IPS DF 6.9 (cell line): ENCODE measurements around the gene ISG15.
A peak's percentile ranks its signal among the peaks of the same experiment; 100 is the strongest.

Source experiments
- DNase-seq: peaks from one replicate; pipeline ENCODE4 v3.0.0-alpha.2; 2013; ENCODE audit warnings: low read depth, low spot score
- H3K27ac ChIP-seq: one replicate; pipeline ENCODE4 v1.5.1; 2013; ENCODE audit warnings: low read length, control low read depth
- H3K27me3 ChIP-seq: 2 replicates; pipeline ENCODE4 v1.6.1; 2013; ENCODE audit warnings: mild to moderate bottlenecking, low read length; ENCODE audit not compliant: control insufficient read depth, insufficient read depth
- H3K36me3 ChIP-seq: 2 replicates; pipeline ENCODE4 v1.6.1; 2013; ENCODE audit warnings: low read length; ENCODE audit not compliant: control insufficient read depth, insufficient read depth
- H3K4me1 ChIP-seq: 2 replicates; pipeline ENCODE4 v1.6.1; 2013; ENCODE audit warnings: low read length; ENCODE audit not compliant: control insufficient read depth, insufficient read depth
- H3K4me3 ChIP-seq: 2 replicates; pipeline ENCODE4 v1.5.1; 2013; ENCODE audit warnings: mild to moderate bottlenecking, low read length
- H3K9me3 ChIP-seq: 2 replicates; pipeline ENCODE4 v1.6.1; 2013; ENCODE audit warnings: low read length, inconsistent platforms; ENCODE audit not compliant: control insufficient read depth, insufficient read depth
- whole genome bisulfite sequencing: extraction: QIAGEN DNeasy Blood & Tissue Kit; methylation state at CpG from one replicate; pipeline ENCODE4 v1.1.7; 2013; ENCODE audit warnings: mixed read lengths, missing lambda C conversion rate; ENCODE audit not compliant: insufficient read length, insufficient coverage; 5-methylcytosine and 5-hydroxymethylcytosine counted together

The ISG15 gene

DNA sequence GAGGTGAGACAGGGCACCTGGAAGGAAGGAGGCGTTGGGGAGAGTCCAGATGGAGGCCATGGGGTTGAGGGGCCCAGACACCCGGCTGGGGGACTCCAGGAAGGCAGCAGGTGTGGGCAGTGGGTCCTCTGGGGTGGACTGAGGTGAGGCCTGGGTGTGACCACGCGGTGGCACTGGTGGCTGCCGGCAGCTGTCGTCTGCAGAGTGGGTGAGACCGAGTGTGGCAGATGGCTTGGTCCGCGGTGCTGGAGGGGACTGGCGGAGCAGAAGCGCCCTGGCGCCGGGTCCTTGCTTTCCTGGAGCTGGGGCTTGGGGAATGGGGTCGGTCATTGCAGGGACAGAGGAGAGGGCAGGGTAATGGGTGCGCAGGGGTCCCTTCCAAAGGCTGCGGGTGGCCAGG is 19.1 kb downstream of the ISG15 start:
- Histone ChIP-seq H3K27ac (no peak overlapping the region), H3K4me1 (peaks cover 8% of the 10 kb centered on the region), H3K27me3 (no peaks in the 10 kb centered on the region), H3K36me3 (peaks cover 9% of the 10 kb centered on the region; the same call in 1 of the 2 replicates), H3K4me3 (peak overlapping the region; percentile 12; the same call in 1 of the 2 replicates), H3K9me3 (no peaks in the 10 kb centered on the region)
- no CpG with 5 or more reads among the region's 16 CpGs for WGBS
- DNase-seq: no peak

DNA sequence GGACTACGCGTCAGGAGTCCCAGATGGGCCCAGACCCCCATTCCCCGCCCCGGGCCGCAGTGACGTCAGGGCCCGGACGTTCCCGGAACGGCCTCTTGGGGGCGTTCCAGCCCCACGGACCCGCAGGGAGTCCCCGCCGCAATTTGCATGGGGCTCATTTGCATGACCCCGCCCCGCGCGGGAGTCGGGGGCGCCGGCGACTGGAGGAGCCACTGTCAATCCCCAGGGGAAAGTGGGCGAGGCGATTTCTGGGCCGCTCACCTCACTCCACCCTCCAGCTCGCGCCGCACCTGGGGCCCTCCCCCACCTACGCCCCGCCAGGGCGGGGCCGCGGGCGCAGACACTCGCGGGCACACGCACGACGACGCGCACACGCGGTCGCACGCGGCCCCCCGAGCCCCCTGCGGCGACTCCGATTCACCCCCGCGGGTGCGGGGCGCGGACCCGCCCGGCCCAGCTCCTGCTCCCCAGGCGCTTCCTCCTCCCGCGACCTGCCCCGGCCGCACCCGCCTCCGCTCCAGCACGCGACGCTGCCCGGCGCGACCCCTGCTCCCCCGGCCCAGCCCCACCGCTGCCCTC is 19.8 kb downstream of the ISG15 start:
- Histone ChIP-seq H3K27ac (no peak overlapping the region), H3K4me3 (peak overlapping the region; percentile 58; the same call in 1 of the 2 replicates), H3K36me3 (peaks cover 5% of the 10 kb centered on the region; the same call in 1 of the 2 replicates), H3K4me1 (peaks cover 8% of the 10 kb centered on the region), H3K9me3 (no peaks in the 10 kb centered on the region), H3K27me3 (no peaks in the 10 kb centered on the region)
- no CpG with 5 or more reads among the region's 73 CpGs for WGBS
- peak; percentile 87 for DNase-seq

DNA sequence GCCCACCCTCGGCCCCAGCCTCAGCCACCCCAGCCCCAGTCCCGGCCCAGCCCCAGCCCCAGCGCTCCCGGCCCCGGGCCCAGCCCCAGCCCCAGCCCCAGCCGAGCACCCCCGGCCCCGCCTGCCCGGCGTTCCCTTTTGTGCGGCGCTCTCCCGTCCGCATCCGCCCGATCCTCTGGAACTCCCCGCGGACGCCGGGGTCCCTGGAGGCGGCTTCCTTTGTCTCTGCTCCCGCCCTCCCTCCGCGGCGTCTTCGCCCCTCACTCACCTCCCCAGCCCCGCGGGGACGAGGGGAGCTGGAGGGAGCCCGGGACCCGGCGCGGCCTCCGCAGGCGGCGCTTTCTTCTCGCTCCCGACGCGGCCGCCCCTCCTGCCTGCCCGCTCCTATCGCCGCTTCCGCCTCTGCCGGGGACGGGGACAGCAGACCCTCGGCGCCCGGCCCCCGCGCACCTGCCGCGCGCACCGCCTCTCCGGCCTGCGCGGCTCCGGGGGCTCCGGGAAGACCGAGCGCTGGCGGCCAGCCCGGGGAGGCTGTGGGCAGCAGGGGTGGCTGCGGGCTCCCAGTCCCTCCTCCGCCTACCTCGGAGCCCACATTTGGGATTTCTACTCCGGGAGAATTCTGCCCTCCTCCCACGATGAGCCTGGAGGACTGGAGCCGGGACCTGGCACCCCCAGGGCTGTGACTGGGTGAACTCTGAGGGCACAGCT is 20.6 kb downstream of the ISG15 start:
- Histone ChIP-seq H3K36me3 (peaks cover 5% of the 10 kb centered on the region; the same call in 1 of the 2 replicates), H3K27me3 (no peaks in the 10 kb centered on the region), H3K27ac (no peak overlapping the region), H3K9me3 (no peaks in the 10 kb centered on the region), H3K4me3 (peak overlapping the region; percentile 58; the same call in 1 of the 2 replicates), H3K4me1 (peaks cover 8% of the 10 kb centered on the region)
- DNase-seq: no peak
- no CpG with 5 or more reads among the region's 71 CpGs for WGBS

DNA sequence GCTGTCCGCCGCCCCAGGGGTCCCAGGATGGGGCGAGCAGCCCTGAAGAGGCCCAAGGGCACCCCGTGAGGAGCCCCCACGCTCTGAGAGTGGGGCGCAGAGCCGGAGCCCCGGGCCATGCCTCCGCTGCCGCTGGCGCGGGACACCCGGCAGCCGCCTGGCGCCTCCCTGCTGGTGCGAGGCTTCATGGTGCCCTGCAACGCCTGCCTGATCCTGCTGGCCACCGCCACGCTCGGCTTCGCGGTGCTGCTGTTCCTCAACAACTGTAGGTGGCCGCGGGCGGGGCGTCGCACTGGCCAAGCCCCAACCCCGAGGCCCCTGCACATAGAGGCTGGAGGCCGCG is 21.1 kb downstream of the ISG15 start:
- H3K27ac ChIP-seq: no peak overlapping the region
- H3K4me3 ChIP-seq: peak overlapping the region; percentile 58; the same call in 1 of the 2 replicates
- peaks cover 8% of the 10 kb centered on the region for H3K4me1 ChIP-seq
- H3K36me3 ChIP-seq: peaks cover 5% of the 10 kb centered on the region; the same call in 1 of the 2 replicates
- no peak for DNase-seq
- no peaks in the 10 kb centered on the region for H3K9me3 ChIP-seq
- H3K27me3 ChIP-seq: no peaks in the 10 kb centered on the region
- no CpG with 5 or more reads among the region's 30 CpGs for WGBS

DNA sequence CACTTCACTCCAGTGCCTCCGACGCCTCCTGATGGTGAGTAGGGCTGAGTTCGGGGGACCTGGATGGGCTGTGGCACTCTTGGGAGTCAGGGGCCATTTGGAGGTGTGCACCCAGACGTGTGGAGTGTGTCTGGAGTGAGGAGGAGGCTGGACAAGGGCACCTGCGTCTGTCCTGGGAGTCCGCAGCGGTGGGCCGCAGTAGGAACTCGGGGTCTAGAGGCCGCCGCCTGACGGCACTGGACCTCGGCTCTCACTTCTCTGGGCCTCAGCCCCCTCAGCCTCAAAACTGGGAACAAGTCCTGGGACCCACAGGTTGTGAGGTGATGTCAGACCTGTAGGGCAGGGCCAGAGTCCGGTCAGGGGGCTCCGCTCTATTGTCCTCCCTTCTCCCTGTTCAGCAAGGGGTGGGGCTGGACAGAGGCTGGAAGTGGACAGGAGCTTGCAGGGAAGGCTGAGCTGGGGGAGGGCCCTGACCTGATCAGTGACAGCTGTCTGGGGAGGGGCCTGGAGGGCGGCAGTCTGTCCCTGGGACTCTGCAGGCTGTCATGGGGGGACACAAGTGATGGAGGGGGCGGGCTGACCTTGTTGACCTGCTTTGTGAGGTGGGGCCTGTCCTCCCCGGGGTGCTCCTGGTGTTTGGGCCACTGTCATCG is 22.1 kb downstream of the ISG15 start:
- H3K27me3 ChIP-seq: no peaks in the 10 kb centered on the region
- no peak overlapping the region for H3K4me3 ChIP-seq
- no peak overlapping the region for H3K27ac ChIP-seq
- H3K9me3 ChIP-seq: no peaks in the 10 kb centered on the region
- DNase-seq: no peak
- H3K4me1 ChIP-seq: peaks cover 9% of the 10 kb centered on the region
- peaks cover 5% of the 10 kb centered on the region; the same call in 1 of the 2 replicates for H3K36me3 ChIP-seq
- no CpG with 5 or more reads among the region's 19 CpGs for WGBS

DNA sequence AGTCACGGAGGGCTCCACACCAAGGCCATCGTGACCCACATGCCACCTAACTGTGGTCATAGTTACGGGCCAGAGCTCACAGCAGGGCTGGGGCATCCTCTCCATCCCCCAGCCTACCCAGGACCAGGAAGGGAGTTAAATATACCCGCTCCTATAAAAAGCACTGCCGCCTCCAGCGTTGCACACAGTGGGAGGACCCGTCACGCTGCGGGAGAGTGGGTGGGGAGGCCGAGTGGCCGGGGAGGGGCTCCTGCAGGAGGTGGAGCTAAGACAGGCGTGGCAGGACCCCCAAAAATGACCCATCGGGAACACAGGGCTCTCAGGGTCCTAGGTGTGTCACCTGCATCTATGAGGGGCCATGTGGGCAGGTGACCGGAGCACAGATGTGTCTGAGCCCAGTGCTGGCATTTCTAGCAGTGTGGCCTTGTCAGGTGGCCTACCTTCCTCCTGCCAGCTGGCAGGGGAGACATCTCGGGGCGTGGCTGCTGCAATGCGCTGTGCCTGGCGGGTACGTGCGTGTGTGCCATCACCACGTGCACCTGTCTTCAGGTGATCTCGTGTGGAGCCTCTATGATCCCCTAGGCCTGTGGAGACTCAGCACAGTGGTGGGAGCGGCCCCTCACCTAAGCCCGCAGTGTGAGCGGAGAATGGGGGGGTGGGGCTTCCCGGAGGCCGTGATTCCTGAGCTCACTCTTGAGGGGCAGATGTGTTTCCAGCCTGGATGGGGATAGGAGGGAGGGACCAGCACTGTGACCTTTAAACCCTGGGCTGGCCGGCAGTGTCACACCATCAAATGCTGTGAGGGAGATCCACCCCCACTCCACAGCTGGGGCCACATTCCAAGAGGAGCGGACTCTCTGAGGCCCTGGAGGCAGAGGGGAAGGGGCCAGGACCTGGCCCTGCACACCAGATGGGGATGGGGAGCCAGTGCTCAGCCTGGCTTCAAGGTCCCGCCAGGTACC is 24.4 kb downstream of the ISG15 start:
- Histone ChIP-seq H3K4me3 (no peak overlapping the region), H3K9me3 (no peaks in the 10 kb centered on the region), H3K27me3 (no peaks in the 10 kb centered on the region), H3K4me1 (peaks cover 3% of the 10 kb centered on the region), H3K36me3 (peaks cover 12% of the 10 kb centered on the region; the same call in 1 of the 2 replicates), H3K27ac (no peak overlapping the region)
- WGBS: no CpG with 5 or more reads among the region's 30 CpGs
- DNase-seq: no peak

DNA sequence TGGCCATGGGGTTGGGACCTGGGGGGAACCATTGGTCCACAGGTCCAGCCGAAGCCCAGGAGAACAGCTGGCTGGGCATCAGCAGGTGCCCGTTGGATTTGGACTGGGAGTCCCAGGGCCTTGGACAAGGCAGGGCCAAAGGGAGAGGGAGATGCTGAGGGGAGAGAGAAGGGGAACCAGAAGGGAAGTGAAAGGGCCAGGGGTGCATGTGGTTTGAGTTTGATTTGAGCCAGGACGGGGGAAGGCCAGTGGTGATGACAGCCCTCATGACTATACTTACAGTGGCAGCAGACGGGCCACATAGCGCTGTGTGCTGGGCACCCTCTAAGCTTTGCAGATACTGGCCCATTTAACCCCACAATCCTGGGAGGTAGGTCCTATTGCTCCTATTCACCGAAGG is 25.4 kb downstream of the ISG15 start:
- peaks cover 3% of the 10 kb centered on the region for H3K4me1 ChIP-seq
- WGBS: no CpG with 5 or more reads among the region's 6 CpGs

DNA sequence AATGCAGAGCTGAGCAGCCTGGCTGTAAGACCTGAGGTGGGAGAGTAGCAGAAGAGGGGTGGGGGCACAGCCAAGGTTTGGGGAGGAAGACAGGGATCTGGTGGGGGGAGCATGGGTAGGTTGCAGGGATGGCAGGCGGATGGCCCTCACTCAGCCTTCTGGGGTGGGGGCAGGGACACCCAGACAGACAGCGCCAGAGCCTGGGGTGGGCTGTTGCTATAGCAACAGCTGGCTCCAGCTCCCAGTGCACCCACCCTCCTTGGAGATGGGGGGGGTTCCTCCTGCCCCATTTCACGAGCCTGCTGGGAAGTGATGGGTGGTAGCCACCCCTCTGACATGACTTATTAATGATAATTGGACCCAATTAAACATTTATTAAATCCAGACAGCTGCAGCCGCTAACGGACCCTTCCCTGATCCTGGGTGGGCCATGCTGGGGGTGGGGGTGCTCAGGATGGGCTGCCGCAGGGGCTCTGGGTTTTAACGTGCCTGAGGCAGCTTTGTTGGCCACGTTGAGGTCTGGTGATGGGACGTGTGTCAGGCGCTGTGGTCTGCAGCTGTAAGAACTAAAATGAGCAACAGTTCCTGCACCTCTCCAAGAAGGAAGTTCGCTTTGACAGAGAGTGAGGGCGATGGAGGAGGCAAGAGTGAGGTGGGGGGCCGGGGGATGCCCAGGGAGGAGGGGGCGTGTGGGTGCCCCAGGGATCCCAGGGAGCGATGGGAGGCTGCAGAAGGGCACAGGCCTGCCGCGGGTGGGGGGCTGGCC is 26.0 kb downstream of the ISG15 start:
- no peak overlapping the region for H3K4me3 ChIP-seq
- no peaks in the 10 kb centered on the region for H3K27me3 ChIP-seq

More for the DNA sequence above, 25.4 kb downstream of the ISG15 start:
- Histone ChIP-seq H3K4me3 (no peak overlapping the region), H3K27ac (no peak overlapping the region), H3K9me3 (no peaks in the 10 kb centered on the region), H3K27me3 (no peaks in the 10 kb centered on the region), H3K36me3 (peaks cover 20% of the 10 kb centered on the region)
- DNase-seq: no peak

DNA sequence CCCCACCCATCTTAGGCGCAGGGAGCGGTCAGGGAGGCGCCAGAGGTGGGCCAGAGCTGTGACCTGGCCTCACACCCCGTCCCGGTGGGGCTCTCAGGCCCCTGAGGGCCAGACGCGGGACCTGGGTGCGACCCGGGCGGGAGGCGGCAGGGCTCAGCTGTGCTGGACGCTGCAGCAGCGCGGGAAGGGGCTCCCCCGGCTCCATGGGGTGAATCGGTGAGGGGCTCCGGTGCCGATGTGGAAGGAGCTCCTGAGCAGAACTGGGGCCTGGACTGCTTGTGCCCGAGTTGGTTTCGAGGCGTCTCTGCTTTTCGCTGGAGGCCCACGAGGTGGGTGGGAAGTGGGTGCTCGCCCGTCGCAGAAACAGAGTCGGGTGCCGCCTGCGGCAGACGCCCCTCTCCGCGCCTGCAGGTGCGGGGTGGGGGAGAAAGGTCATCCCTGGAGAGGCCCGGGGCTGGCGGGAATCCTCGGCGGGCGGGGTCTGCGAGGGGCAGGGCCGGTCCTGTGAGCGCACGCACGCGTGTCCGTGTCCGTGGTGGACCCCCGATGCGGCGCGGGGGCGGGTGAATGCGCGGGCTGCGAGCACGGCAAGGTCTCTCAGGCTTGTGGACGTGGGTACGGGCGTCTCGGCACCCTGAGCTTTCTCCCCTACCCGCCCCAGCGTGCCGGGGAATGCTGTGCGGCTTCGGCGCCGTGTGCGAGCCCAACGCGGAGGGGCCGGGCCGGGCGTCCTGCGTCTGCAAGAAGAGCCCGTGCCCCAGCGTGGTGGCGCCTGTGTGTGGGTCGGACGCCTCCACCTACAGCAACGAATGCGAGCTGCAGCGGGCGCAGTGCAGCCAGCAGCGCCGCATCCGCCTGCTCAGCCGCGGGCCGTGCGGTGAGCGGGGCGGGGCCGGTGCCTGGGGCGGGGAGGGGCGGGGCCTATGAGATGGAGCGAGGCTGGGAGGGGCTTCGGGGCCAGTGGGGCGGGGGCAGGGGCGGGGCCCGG is 27.0 kb downstream of the ISG15 start:
- Histone ChIP-seq H3K27me3 (no peaks in the 10 kb centered on the region), H3K27ac (no peak overlapping the region), H3K4me3 (peak overlapping the region; percentile 12; the same call in 1 of the 2 replicates), H3K9me3 (no peaks in the 10 kb centered on the region), H3K36me3 (peaks cover 33% of the 10 kb centered on the region), H3K4me1 (peaks cover 2% of the 10 kb centered on the region)
- no peak for DNase-seq
- no CpG with 5 or more reads among the region's 99 CpGs for WGBS

More for the DNA sequence above, 26.0 kb downstream of the ISG15 start:
- no peak for DNase-seq
- Histone ChIP-seq H3K27ac (no peak overlapping the region), H3K4me1 (peaks cover 3% of the 10 kb centered on the region), H3K9me3 (no peaks in the 10 kb centered on the region), H3K36me3 (peaks cover 26% of the 10 kb centered on the region)
- WGBS: no CpG with 5 or more reads among the region's 17 CpGs
